T-cell (primary cell): ENCODE measurements around the gene JADE2. TPM values are rescaled to one million over a fixed set of nuclear protein-coding genes. Genes with fewer than 3 reads are reported as not detected.

Experiments used
- ATAC-seq, 4 experiments: fragments of 200-7000 bp in 3 of 4; fragments of 150-1000 bp in 1 of 4; cut with Tn5 transposase; replicated peaks in 1 of 4; 1 replicate in 3 of 4; 2 replicates in 1 of 4; pipeline ENCODE4 v1.10.0; 2021; ENCODE audit warnings: moderate library complexity in 3 of 4, mild to moderate bottlenecking in 2 of 4, moderate number of reproducible peaks in 1 of 4
- CTCF ChIA-PET, 2 donors: fragments of 300-600 bp; sonication (Branson Sonifier 250); formaldehyde crosslinking; loops; one replicate each; lab custom pipeline; 2022; ENCODE audit warnings: antibody characterized with exemption in 2 of 2; lab: Charles Lee
- POLR2A ChIA-PET, 2 donors: fragments of 300-600 bp; sonication (Branson Sonifier 250); formaldehyde crosslinking; loops; one replicate each; lab custom pipeline; 2022; ENCODE audit warnings: antibody characterized with exemption in 2 of 2; lab: Charles Lee
- DNase-seq, 35 experiments: peaks; one replicate each; pipeline versions ENCODE4 v3.0.0 to v3.0.0-alpha.2; 2013 to 2023
- H3K27ac ChIP-seq: one replicate; pipeline ENCODE4 v1.5.1; 2013; ENCODE audit warnings: low read length
- H3K27me3 ChIP-seq, 2 experiments: replicated peaks in 1 of 2; 1 replicate in 1 of 2; 2 replicates in 1 of 2; pipeline versions ENCODE4 v1.6.1 to v1.7.0; 2013; ENCODE audit warnings: low read length in 1 of 2, mixed read lengths in 1 of 2; ENCODE audit not compliant: control insufficient read depth in 2 of 2, insufficient read depth in 2 of 2; ENCODE audit errors: extremely low read depth in 1 of 2
- H3K36me3 ChIP-seq, 2 donors: 1 replicate in 1 of 2; 2 replicates in 1 of 2; pipeline versions ENCODE4 v1.6.1 to v1.7.0; 2013; ENCODE audit warnings: low read length in 1 of 2; ENCODE audit not compliant: control insufficient read depth in 2 of 2, insufficient read depth in 1 of 2; ENCODE audit errors: extremely low read depth in 1 of 2
- H3K4me1 ChIP-seq, 2 experiments: 1 replicate in 1 of 2; 2 replicates in 1 of 2; pipeline versions ENCODE4 v1.6.1 to v1.7.0; 2013; ENCODE audit warnings: low read length in 2 of 2, mixed read lengths in 1 of 2; ENCODE audit not compliant: insufficient read depth in 2 of 2, control insufficient read depth in 1 of 2; ENCODE audit errors: extremely low read depth in 1 of 2
- H3K4me3 ChIP-seq, 2 donors: 1 replicate in 1 of 2; 2 replicates in 1 of 2; pipeline versions ENCODE4 v1.5.1 to v1.7.0; 2013; ENCODE audit warnings: mild to moderate bottlenecking in 2 of 2, low read length in 1 of 2, moderate library complexity in 1 of 2; ENCODE audit not compliant: control insufficient read depth in 1 of 2; ENCODE audit errors: extremely low read depth in 1 of 2
- H3K9me3 ChIP-seq: 2 replicates; pipeline ENCODE4 v1.7.0; 2013
- H3K27ac Mint-ChIP-seq, 2 donors: one replicate each; pipeline ENCODE4 v1.8.0; 2020 to 2021; ENCODE audit warnings: mild to moderate bottlenecking in 2 of 2, mixed read lengths in 2 of 2
- H3K27me3 Mint-ChIP-seq, 2 donors: one replicate each; pipeline ENCODE4 v1.8.0; 2021 to 2022; ENCODE audit warnings: mixed read lengths in 2 of 2
- H3K36me3 Mint-ChIP-seq: one replicate; pipeline ENCODE4 v1.8.0; 2021; ENCODE audit warnings: mixed read lengths
- H3K4me1 Mint-ChIP-seq, 3 donors: one replicate each; pipeline ENCODE4 v1.8.0; 2020 to 2022; ENCODE audit warnings: mixed read lengths in 3 of 3, mild to moderate bottlenecking in 1 of 3
- H3K4me3 Mint-ChIP-seq, 3 donors: one replicate each; pipeline ENCODE4 v1.8.0; 2020 to 2022; ENCODE audit warnings: mild to moderate bottlenecking in 3 of 3, mixed read lengths in 3 of 3, moderate library complexity in 3 of 3
- H3K9me3 Mint-ChIP-seq, 3 donors: one replicate each; pipeline ENCODE4 v1.8.0; 2020 to 2022; ENCODE audit warnings: mixed read lengths in 3 of 3
- WGBS: methylation state at CpG from one replicate; pipeline ENCODE4 v1.1.5; 2013; ENCODE audit warnings: missing lambda C conversion rate; ENCODE audit not compliant: insufficient coverage; 5-methylcytosine and 5-hydroxymethylcytosine counted together
- total RNA-seq, 35 experiments: library from RNA in 6 of 35; stranded (reverse) in 6 of 35; fragments of 120-200 nt in 1 of 35; gene quantifications; one replicate each; pipeline versions ENCODE4 v1.2.1 to v1.2.4 and lab custom pipeline; 2013 to 2026

The JADE2 gene
- total RNA-seq, 5 donors from 2014 or later (not counting 1 experiment from before 2014, with no cell fraction given) = 163 to 263 (median 239) TPM

GRCh38 chr5:134610725-134611124, 85.3 kb downstream of the JADE2 start:
- H3K27me3 Mint-ChIP-seq = no peaks in the 10 kb centered on the region
- H3K4me3 Mint-ChIP-seq = no peak overlapping the region
- peaks cover 0 to 15% (median 6%) of the 10 kb centered on the region in 3 donors for H3K4me1 Mint-ChIP-seq
- ChIA-PET POLR2A (interaction anchor here (0.6 to 0.7 kb wide), 5 partner anchors 304 to 685 kb away, joined by 3 to 5 read pairs (median 4); no protein-coding TSS in a partner anchor), CTCF (interaction anchor here in 1 of 2 donors (0.6 to 0.7 kb wide), 3 partner anchors 9 to 322 kb away, joined by 3 read pairs; no protein-coding TSS in a partner anchor)
- Histone ChIP-seq H3K4me3 (no peak overlapping the region), H3K4me1 (peaks cover 0 to 3% of the 10 kb centered on the region in 2 experiments), H3K27ac (no peak overlapping the region), H3K9me3 (no peaks in the 10 kb centered on the region), H3K27me3 (no peaks in the 10 kb centered on the region), H3K36me3 (peaks cover 0 to 61% of the 10 kb centered on the region in 2 donors)
- peak overlapping the region in 1 of 2 donors; percentile 16 for H3K27ac Mint-ChIP-seq
- ATAC-seq = no peak
- no peak for DNase-seq
- H3K9me3 Mint-ChIP-seq = no peaks in the 10 kb centered on the region
- H3K36me3 Mint-ChIP-seq = peaks cover 57% of the 10 kb centered on the region

GRCh38 chr5:134611515-134611914, 86.0 kb downstream of the JADE2 start:
- Mint-ChIP-seq H3K4me3 (no peak overlapping the region), H3K27me3 (no peaks in the 10 kb centered on the region), H3K9me3 (no peaks in the 10 kb centered on the region), H3K36me3 (peaks cover 56% of the 10 kb centered on the region), H3K27ac (no peak overlapping the region), H3K4me1 (peaks cover 0 to 14% (median 6%) of the 10 kb centered on the region in 3 donors)
- no peaks in the 10 kb centered on the region for H3K9me3 ChIP-seq
- H3K27ac ChIP-seq = no peak overlapping the region
- ATAC-seq (no peak), DNase-seq (no peak)
- peaks cover 0 to 3% of the 10 kb centered on the region in 2 experiments for H3K4me1 ChIP-seq
- peaks cover 0 to 54% of the 10 kb centered on the region in 2 donors for H3K36me3 ChIP-seq
- H3K27me3 ChIP-seq = no peaks in the 10 kb centered on the region
- H3K4me3 ChIP-seq = no peak overlapping the region
- WGBS = 93% methylated on average over 2 of the region's 4 CpGs
- CTCF ChIA-PET = no interaction called here
- POLR2A ChIA-PET = no interaction called here

GRCh38 chr5:134614450-134615085, 89.1 kb downstream of the JADE2 start:
- CTCF ChIA-PET = interaction anchor here in 1 of 2 donors (0.5 to 0.7 kb wide), 2 partner anchors 97 to 942 kb away, joined by 5 to 7 read pairs; no protein-coding TSS in a partner anchor
- DNase-seq (no peak), ATAC-seq (no peak)
- no peak overlapping the region for H3K27ac ChIP-seq
- Mint-ChIP-seq H3K36me3 (peaks cover 41% of the 10 kb centered on the region), H3K4me1 (peaks cover 0 to under 1% (median 0%) of the 10 kb centered on the region in 3 donors), H3K4me3 (no peak overlapping the region), H3K9me3 (no peaks in the 10 kb centered on the region), H3K27ac (no peak overlapping the region), H3K27me3 (no peaks in the 10 kb centered on the region)
- H3K9me3 ChIP-seq = no peaks in the 10 kb centered on the region
- H3K4me1 ChIP-seq = no peaks in the 10 kb centered on the region
- peaks cover 6 to 48% of the 10 kb centered on the region in 2 donors for H3K36me3 ChIP-seq
- WGBS = 100% methylated on average over 3 of the region's 5 CpGs
- H3K27me3 ChIP-seq = no peaks in the 10 kb centered on the region
- no peak overlapping the region for H3K4me3 ChIP-seq
- POLR2A ChIA-PET = interaction anchor here (0.6 kb wide), 2 partner anchors 11 to 421 kb away, joined by 3 read pairs; no protein-coding TSS in a partner anchor

DNA sequence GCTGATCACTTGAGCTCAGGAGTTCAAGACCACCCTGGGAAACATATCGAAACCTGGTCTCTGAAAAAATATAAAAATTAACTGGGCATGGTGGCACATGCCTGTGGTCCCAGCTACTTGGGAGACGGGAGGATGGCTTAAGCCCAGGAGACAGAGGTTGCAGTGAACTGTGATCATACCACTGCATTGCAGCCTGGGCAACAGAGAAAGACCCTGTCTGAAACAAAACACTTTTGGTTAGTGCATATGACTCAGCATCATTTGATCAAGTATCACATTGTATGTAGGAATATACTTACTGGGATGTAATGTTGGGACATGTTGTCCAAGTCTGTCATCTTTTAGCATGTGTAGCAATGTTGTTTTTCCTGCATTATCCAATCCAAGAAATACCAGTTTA, 95.2 kb downstream of the JADE2 start:
- Histone ChIP-seq H3K9me3 (no peaks in the 10 kb centered on the region), H3K27me3 (no peaks in the 10 kb centered on the region), H3K27ac (no peak overlapping the region), H3K4me1 (no peaks in the 10 kb centered on the region), H3K4me3 (no peak overlapping the region), H3K36me3 (peaks cover 19 to 52% of the 10 kb centered on the region in 2 donors)
- H3K9me3 Mint-ChIP-seq = no peaks in the 10 kb centered on the region
- no peak for DNase-seq
- peaks cover 34% of the 10 kb centered on the region for H3K36me3 Mint-ChIP-seq
- ChIA-PET CTCF (interaction anchor here in 1 of 2 donors (0.5 kb wide), 2 partner anchors 10 to 622 kb away, joined by 5 to 6 read pairs; no protein-coding TSS in a partner anchor), POLR2A (interaction anchor here in 1 of 2 donors (1.0 kb wide), 1 partner anchor 12 kb away, joined by 3 read pairs; the partner anchor contains the start of gene SAR1B)
- H3K4me3 Mint-ChIP-seq = no peak overlapping the region
- peaks cover 12 to 19% (median 17%) of the 10 kb centered on the region in 3 donors for H3K4me1 Mint-ChIP-seq
- H3K27ac Mint-ChIP-seq = no peak overlapping the region
- 100% methylated on average over 2 of the region's 2 CpGs for WGBS
- no peak for ATAC-seq
- no peaks in the 10 kb centered on the region for H3K27me3 Mint-ChIP-seq

DNA sequence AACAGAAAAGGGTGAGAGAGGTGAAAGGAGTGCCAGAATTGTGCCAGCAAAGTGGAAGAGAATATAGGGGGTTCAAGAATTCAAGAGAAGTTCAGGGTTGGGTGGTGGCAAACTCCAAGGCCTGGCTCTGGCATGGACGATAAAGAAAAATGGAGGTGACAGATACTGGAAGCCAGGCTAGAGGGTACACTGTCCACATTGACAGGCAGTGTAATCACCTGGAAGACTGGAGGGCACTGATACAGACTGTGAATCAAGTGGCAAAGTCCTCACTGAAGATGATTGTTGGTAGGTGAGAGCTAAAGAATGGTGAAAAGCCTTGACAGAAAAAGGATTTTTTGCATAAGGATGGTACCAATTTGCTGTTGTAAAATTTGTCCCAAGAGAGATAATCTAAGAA, 100.1 kb downstream of the JADE2 start:
- CTCF ChIA-PET = no interaction called here
- no peaks in the 10 kb centered on the region for H3K27me3 ChIP-seq
- peaks cover 0 to 2% of the 10 kb centered on the region in 2 experiments for H3K4me1 ChIP-seq
- Mint-ChIP-seq H3K9me3 (no peaks in the 10 kb centered on the region), H3K27me3 (no peaks in the 10 kb centered on the region), H3K36me3 (peaks cover 20% of the 10 kb centered on the region), H3K4me3 (no peak overlapping the region), H3K4me1 (peaks cover 25 to 33% (median 31%) of the 10 kb centered on the region in 3 donors), H3K27ac (no peak overlapping the region)
- WGBS = 100% methylated on average over 1 of the region's 1 CpG
- ATAC-seq = no peak
- peaks cover 11 to 24% of the 10 kb centered on the region in 2 donors for H3K36me3 ChIP-seq
- POLR2A ChIA-PET = interaction anchor here in 1 of 2 donors (0.6 kb wide), 1 partner anchor 11 kb away, joined by 3 read pairs; no protein-coding TSS in a partner anchor
- H3K27ac ChIP-seq = no peak overlapping the region
- no peak overlapping the region for H3K4me3 ChIP-seq
- no peaks in the 10 kb centered on the region for H3K9me3 ChIP-seq
- DNase-seq = no peak

GRCh38 chr5:134626369-134627014, 101.0 kb downstream of the JADE2 start:
- H3K27me3 Mint-ChIP-seq = no peaks in the 10 kb centered on the region
- ChIA-PET POLR2A (interaction anchor here in 1 of 2 donors (0.7 kb wide), 1 partner anchor 405 kb away, joined by 5 read pairs; no protein-coding TSS in a partner anchor), CTCF (interaction anchor here in 1 of 2 donors (0.7 kb wide), 1 partner anchor 630 kb away, joined by 6 read pairs; no protein-coding TSS in a partner anchor)
- DNase-seq = no peak
- no peaks in the 10 kb centered on the region for H3K9me3 Mint-ChIP-seq
- no peak overlapping the region for H3K4me3 Mint-ChIP-seq
- peaks cover 22% of the 10 kb centered on the region for H3K36me3 Mint-ChIP-seq
- Histone ChIP-seq H3K27me3 (no peaks in the 10 kb centered on the region), H3K4me1 (peaks cover 3 to 4% of the 10 kb centered on the region in 2 experiments), H3K4me3 (no peak overlapping the region), H3K9me3 (no peaks in the 10 kb centered on the region), H3K27ac (no peak overlapping the region), H3K36me3 (peaks cover 10 to 17% of the 10 kb centered on the region in 2 donors)
- ATAC-seq = no peak
- peak overlapping the region in 1 of 2 donors; percentile 55 for H3K27ac Mint-ChIP-seq
- H3K4me1 Mint-ChIP-seq = peaks cover 33 to 41% (median 38%) of the 10 kb centered on the region in 3 donors
- 80% methylated on average over 1 of the region's 2 CpGs for WGBS
